ENCODE data around the gene SUSD3.
"Not testable (repeated sequence)": the region's sequence is repeated elsewhere in the genome, so short reads cannot be mapped to it uniquely, and the experiment has no call there.

Gene SUSD3

GRCh38 chr9:93098236-93098946, 39.9 kb downstream of the SUSD3 start:
- H3K9ac ChIP-seq, result no peak overlapping the region

GRCh38 chr9:93099551-93100275, 41.2 kb downstream of the SUSD3 start:
- H3K4me2 ChIP-seq (ENCODE audit: low read length), result no peak overlapping the region
- H3K79me2 ChIP-seq, result peaks cover 9% of the 10 kb centered on the region
- no peak for TF ChIP-seq CTCF (IDR thresholded peaks at IDR 0.05)
- H2AFZ ChIP-seq, result no peak overlapping the region
- H3K9ac ChIP-seq, result no peak overlapping the region
- H3K9me3 ChIP-seq (ENCODE audit: control insufficient read depth, low read length), result no peaks in the 10 kb centered on the region
- H3K4me3 ChIP-seq (ENCODE audit: low read depth, low read length), result no peak overlapping the region
- H3K36me3 ChIP-seq (ENCODE audit: control insufficient read depth, insufficient read depth, low read length), result no peaks in the 10 kb centered on the region
- H3K4me1 ChIP-seq, result no peaks in the 10 kb centered on the region
- no peaks in the 10 kb centered on the region for H3K27me3 ChIP-seq (ENCODE audit: control insufficient read depth, insufficient read depth, low read length)
- H3K27ac ChIP-seq, result no peak overlapping the region

More at GRCh38 chr9:93098236-93098946, 39.9 kb downstream of the SUSD3 start:
- H3K27me3 ChIP-seq (ENCODE audit: control insufficient read depth, insufficient read depth, low read length), result no peaks in the 10 kb centered on the region
- H2AFZ ChIP-seq, result no peak overlapping the region
- no peak overlapping the region for H3K4me3 ChIP-seq (ENCODE audit: low read depth, low read length)
- no peak overlapping the region for H3K27ac ChIP-seq
- peak overlapping the region; percentile 39 for H3K4me2 ChIP-seq (ENCODE audit: low read length)
- TF ChIP-seq CTCF (IDR thresholded peaks at IDR 0.05), result no peak
- peaks cover 9% of the 10 kb centered on the region for H3K79me2 ChIP-seq
- H3K36me3 ChIP-seq (ENCODE audit: control insufficient read depth, insufficient read depth, low read length), result no peaks in the 10 kb centered on the region
- H3K9me3 ChIP-seq (ENCODE audit: control insufficient read depth, low read length), result no peaks in the 10 kb centered on the region
- H3K4me1 ChIP-seq, result peaks cover 6% of the 10 kb centered on the region

- H3K27ac ChIP-seq, result no peak overlapping the region
- no peaks in the 10 kb centered on the region for H3K4me1 ChIP-seq
- no peak overlapping the region for H3K4me3 ChIP-seq (ENCODE audit: low read depth, low read length)
- H3K4me2 ChIP-seq (ENCODE audit: low read length), result no peak overlapping the region
- H3K36me3 ChIP-seq (ENCODE audit: control insufficient read depth, insufficient read depth, low read length), result no peaks in the 10 kb centered on the region
- no peak overlapping the region for H2AFZ ChIP-seq
- H3K9me3 ChIP-seq (ENCODE audit: control insufficient read depth, low read length), result no peaks in the 10 kb centered on the region
- no peak for TF ChIP-seq CTCF (IDR thresholded peaks at IDR 0.05)
- H3K9ac ChIP-seq, result no peak overlapping the region
- no peaks in the 10 kb centered on the region for H3K27me3 ChIP-seq (ENCODE audit: control insufficient read depth, insufficient read depth, low read length)
- H3K79me2 ChIP-seq, result peaks cover 11% of the 10 kb centered on the region
Measured at GRCh38 chr9:93100276-93100636, 41.8 kb downstream of the SUSD3 start.

GRCh38 chr9:93101086-93101485, 42.6 kb downstream of the SUSD3 start:
- H3K4me1 ChIP-seq; H3K4me3 ChIP-seq (ENCODE audit: low read depth, low read length); H3K9me3 ChIP-seq (ENCODE audit: control insufficient read depth, low read length); H3K27me3 ChIP-seq (ENCODE audit: control insufficient read depth, insufficient read depth, low read length); H3K36me3 ChIP-seq (ENCODE audit: control insufficient read depth, insufficient read depth, low read length); H3K27ac ChIP-seq; H3K4me2 ChIP-seq (ENCODE audit: low read length); H3K9ac ChIP-seq; H2AFZ ChIP-seq: not testable (repeated sequence)
- H3K79me2 ChIP-seq, result peaks cover 12% of the 10 kb centered on the region

- H3K4me2 ChIP-seq (ENCODE audit: low read length), result no peak overlapping the region
- H3K27ac ChIP-seq, result no peak overlapping the region
- TF ChIP-seq CTCF (IDR thresholded peaks at IDR 0.05), result no peak
- no peaks in the 10 kb centered on the region for H3K9me3 ChIP-seq (ENCODE audit: control insufficient read depth, low read length)
- no peak overlapping the region for H3K4me3 ChIP-seq (ENCODE audit: low read depth, low read length)
- no peaks in the 10 kb centered on the region for H3K36me3 ChIP-seq (ENCODE audit: control insufficient read depth, insufficient read depth, low read length)
- H3K4me1 ChIP-seq, result no peaks in the 10 kb centered on the region
- no peaks in the 10 kb centered on the region for H3K27me3 ChIP-seq (ENCODE audit: control insufficient read depth, insufficient read depth, low read length)
- no peak overlapping the region for H2AFZ ChIP-seq
- no peak overlapping the region for H3K9ac ChIP-seq
- H3K79me2 ChIP-seq, result peaks cover 6% of the 10 kb centered on the region
Measured at GRCh38 chr9:93105620-93106019, 47.1 kb downstream of the SUSD3 start.
